K562 (cell line): ENCODE measurements around the gene TNNT1. TPM values are rescaled to one million over a fixed set of nuclear protein-coding genes. Genes with fewer than 3 reads are reported as not detected.

ENCODE experiments used
- BRF1 ChIP-seq: IDR thresholded peaks from 3 replicates; pipeline ENCODE4 v1.6.1; 2011; ENCODE audit warnings: borderline replicate concordance, mild to moderate bottlenecking; ENCODE audit not compliant: insufficient read length; ENCODE audit errors: extremely low read depth
- CTCFL ChIP-seq: IDR thresholded peaks from 2 replicates; pipeline ENCODE4 v1.6.1; 2011; ENCODE audit warnings: borderline replicate concordance, low read depth, mild to moderate bottlenecking, moderate library complexity, low read length; ENCODE audit not compliant: insufficient read depth, poor library complexity, severe bottlenecking
- TCF7L2 ChIP-seq: fragments of 150-350 bp; IDR thresholded peaks from 2 replicates; pipeline ENCODE4 v1.6.1; 2016; ENCODE audit warnings: low read depth, mild to moderate bottlenecking, low read length, moderate library complexity
- TFAM ChIP-seq: fragments of 250-450 bp; sonication (Bioruptor Pico); conservative IDR thresholded peaks from 2 replicates; pipeline ENCODE4 v1.5.0; 2021; ENCODE audit warnings: mild to moderate bottlenecking, moderate library complexity
- ZBTB11 ChIP-seq, 3 experiments: fragments of 200-800 bp in 1 of 3; fragments of 250-450 bp in 1 of 3; fragments of 450-650 bp in 1 of 3; sonication (Bioruptor Pico) in 1 of 3; sonication (Bioruptor generic) in 1 of 3; formaldehyde crosslinking in 1 of 3; IDR thresholded peaks; 2 replicates each; pipeline versions ENCODE4 v1.6.1 to v1.8.0; 2016 to 2022; ENCODE audit warnings: mild to moderate bottlenecking in 2 of 3, missing genetic modification characterization in 2 of 3, missing compliant biosample characterization in 1 of 3, moderate library complexity in 1 of 3
- polyA plus RNA-seq, 8 experiments: library from polyadenylated mRNA; depleted of rRNA in 4 of 8; stranded (reverse) in 5 of 8; unstranded in 3 of 8; fragments of >200 nt; fragmentation: Nextera tagmentation in 2 of 8; fragmentation: Illumina TruSeq in 1 of 8; extraction: Ambion mirVana in 2 of 8; extraction: Trizol in 1 of 8; gene quantifications; 2 replicates each; pipeline versions ENCODE4 v1.2.1 to v1.2.3, GENCODE V29; 2011 to 2014; ENCODE audit warnings: inconsistent platforms in 1 of 8, missing spikeins in 1 of 8
- total RNA-seq, 7 experiments: library from RNA; depleted of rRNA in 6 of 7; stranded (reverse); fragments of >200 nt in 6 of 7; fragmentation: Illumina TruSeq in 2 of 7; extraction: Trizol in 2 of 7; gene quantifications; 2 replicates each; pipeline versions ENCODE4 v1.2.1 to v1.2.3, GENCODE V29; 2011 to 2021; ENCODE audit warnings: low replicate concordance in 1 of 7
- TF ChIP-seq, protein P1 (sequence below), 2 experiments: fragments of 450-650 bp; IDR thresholded peaks; 2 replicates each; pipeline ENCODE4 v1.6.1; 2018; ENCODE audit warnings: mild to moderate bottlenecking in 2 of 2, low read depth in 1 of 2; ENCODE audit not compliant: partially characterized antibody in 2 of 2
- TF ChIP-seq, protein P2 (sequence below): fragments of 250-450 bp; sonication (Bioruptor Pico); IDR thresholded peaks from 2 replicates; pipeline ENCODE4 v1.4.0; 2020; ENCODE audit warnings: mild to moderate bottlenecking, moderate library complexity, borderline replicate concordance
- TF ChIP-seq, protein P3 (sequence below): sonication (generic); formaldehyde crosslinking; IDR thresholded peaks from 2 replicates; pipeline ENCODE4 v1.4.0; 2020; ENCODE audit warnings: mild to moderate bottlenecking, missing genetic modification reagents

The TNNT1 gene
- total and polyA plus RNA-seq, 9 of the 15 experiments (the other 6 are each of a cell fraction or from before 2014, with no cell fraction given): 31.8 to 390 (median 227) TPM

DNA sequence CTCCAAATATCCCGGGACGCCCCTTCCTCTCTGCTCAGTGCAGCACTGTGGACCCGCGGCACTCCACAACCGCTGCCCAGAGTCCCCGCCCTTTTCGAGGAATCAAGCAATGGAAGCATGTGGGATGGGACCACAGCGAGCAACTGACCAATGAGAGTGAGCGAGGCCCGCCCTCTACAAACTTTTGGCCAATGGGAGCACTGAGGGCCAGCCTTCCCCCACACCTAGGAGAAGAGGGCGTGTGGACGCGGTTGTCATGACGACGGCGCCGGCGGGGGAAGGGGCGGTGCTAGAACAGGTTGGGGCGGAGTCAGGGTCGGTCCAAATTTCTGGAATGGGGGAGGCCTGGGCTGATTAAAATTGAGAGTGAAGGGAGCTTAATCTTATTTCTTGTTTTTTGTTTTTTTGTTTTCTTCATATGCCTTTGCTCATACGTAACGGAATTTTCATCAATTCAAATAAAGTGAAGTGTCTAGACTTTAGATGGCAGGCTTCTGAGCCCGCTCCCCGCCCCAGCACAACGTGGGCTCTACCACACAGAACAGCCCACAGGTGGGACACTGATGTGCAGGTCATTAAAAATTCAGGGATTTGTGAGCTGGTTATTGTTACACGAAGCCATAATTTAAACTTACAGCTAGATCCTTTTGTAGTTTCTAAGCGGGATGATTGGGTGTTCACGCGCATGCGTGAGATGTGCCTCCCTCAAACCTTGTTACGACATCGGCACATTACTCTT lies 17.7 kb upstream of the TNNT1 start, which contains the start of gene DNAAF3 (continued):
- no peak for TF ChIP-seq CTCFL
- TF ChIP-seq TCF7L2: peak; percentile 96
- TF ChIP-seq TFAM (CRISPR knock-in tag): no peak
- no peak for TF ChIP-seq ZBTB11 (CRISPR knock-in tag; IDR thresholded peaks at IDR 0.05)
- TF ChIP-seq BRF1: no peak
- TF ChIP-seq, protein P1, sequence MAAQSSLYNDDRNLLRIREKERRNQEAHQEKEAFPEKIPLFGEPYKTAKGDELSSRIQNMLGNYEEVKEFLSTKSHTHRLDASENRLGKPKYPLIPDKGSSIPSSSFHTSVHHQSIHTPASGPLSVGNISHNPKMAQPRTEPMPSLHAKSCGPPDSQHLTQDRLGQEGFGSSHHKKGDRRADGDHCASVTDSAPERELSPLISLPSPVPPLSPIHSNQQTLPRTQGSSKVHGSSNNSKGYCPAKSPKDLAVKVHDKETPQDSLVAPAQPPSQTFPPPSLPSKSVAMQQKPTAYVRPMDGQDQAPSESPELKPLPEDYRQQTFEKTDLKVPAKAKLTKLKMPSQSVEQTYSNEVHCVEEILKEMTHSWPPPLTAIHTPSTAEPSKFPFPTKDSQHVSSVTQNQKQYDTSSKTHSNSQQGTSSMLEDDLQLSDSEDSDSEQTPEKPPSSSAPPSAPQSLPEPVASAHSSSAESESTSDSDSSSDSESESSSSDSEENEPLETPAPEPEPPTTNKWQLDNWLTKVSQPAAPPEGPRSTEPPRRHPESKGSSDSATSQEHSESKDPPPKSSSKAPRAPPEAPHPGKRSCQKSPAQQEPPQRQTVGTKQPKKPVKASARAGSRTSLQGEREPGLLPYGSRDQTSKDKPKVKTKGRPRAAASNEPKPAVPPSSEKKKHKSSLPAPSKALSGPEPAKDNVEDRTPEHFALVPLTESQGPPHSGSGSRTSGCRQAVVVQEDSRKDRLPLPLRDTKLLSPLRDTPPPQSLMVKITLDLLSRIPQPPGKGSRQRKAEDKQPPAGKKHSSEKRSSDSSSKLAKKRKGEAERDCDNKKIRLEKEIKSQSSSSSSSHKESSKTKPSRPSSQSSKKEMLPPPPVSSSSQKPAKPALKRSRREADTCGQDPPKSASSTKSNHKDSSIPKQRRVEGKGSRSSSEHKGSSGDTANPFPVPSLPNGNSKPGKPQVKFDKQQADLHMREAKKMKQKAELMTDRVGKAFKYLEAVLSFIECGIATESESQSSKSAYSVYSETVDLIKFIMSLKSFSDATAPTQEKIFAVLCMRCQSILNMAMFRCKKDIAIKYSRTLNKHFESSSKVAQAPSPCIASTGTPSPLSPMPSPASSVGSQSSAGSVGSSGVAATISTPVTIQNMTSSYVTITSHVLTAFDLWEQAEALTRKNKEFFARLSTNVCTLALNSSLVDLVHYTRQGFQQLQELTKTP (IDR thresholded peaks at IDR 0.05; ENCODE audit: low read depth in 1 of 2, partially characterized antibody in 2 of 2): peak in 1 of 2 experiments; percentile 84
- TF ChIP-seq, protein P2, sequence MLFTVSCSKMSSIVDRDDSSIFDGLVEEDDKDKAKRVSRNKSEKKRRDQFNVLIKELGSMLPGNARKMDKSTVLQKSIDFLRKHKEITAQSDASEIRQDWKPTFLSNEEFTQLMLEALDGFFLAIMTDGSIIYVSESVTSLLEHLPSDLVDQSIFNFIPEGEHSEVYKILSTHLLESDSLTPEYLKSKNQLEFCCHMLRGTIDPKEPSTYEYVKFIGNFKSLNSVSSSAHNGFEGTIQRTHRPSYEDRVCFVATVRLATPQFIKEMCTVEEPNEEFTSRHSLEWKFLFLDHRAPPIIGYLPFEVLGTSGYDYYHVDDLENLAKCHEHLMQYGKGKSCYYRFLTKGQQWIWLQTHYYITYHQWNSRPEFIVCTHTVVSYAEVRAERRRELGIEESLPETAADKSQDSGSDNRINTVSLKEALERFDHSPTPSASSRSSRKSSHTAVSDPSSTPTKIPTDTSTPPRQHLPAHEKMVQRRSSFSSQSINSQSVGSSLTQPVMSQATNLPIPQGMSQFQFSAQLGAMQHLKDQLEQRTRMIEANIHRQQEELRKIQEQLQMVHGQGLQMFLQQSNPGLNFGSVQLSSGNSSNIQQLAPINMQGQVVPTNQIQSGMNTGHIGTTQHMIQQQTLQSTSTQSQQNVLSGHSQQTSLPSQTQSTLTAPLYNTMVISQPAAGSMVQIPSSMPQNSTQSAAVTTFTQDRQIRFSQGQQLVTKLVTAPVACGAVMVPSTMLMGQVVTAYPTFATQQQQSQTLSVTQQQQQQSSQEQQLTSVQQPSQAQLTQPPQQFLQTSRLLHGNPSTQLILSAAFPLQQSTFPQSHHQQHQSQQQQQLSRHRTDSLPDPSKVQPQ (CRISPR knock-in tag): no peak
- TF ChIP-seq, protein P3, sequence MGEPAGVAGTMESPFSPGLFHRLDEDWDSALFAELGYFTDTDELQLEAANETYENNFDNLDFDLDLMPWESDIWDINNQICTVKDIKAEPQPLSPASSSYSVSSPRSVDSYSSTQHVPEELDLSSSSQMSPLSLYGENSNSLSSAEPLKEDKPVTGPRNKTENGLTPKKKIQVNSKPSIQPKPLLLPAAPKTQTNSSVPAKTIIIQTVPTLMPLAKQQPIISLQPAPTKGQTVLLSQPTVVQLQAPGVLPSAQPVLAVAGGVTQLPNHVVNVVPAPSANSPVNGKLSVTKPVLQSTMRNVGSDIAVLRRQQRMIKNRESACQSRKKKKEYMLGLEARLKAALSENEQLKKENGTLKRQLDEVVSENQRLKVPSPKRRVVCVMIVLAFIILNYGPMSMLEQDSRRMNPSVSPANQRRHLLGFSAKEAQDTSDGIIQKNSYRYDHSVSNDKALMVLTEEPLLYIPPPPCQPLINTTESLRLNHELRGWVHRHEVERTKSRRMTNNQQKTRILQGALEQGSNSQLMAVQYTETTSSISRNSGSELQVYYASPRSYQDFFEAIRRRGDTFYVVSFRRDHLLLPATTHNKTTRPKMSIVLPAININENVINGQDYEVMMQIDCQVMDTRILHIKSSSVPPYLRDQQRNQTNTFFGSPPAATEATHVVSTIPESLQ: no peak
